ENCODE measurements around the gene SREK1.

SREK1 gene

GRCh38 chr5:66186108-66186507, 42.0 kb downstream of the SREK1 start:
- H3K4me1 ChIP-seq (ENCODE audit: control insufficient read depth, insufficient read depth, low read length, unreplicated experiment) = no peaks in the 10 kb centered on the region
- H2AFZ ChIP-seq (ENCODE audit: low read length, unreplicated experiment) = no peak overlapping the region
- H3K4me3 ChIP-seq (ENCODE audit: low read depth, low read length) = no peak overlapping the region
- no peaks in the 10 kb centered on the region for H3K27me3 ChIP-seq (ENCODE audit: insufficient read depth, low read length)
- no peak overlapping the region for H3K27ac ChIP-seq (ENCODE audit: low read depth, low read length)
- H3K36me3 ChIP-seq (ENCODE audit: insufficient read depth, low read length) = peaks cover 11% of the 10 kb centered on the region; the same call in 1 of the 2 replicates
- no peaks in the 10 kb centered on the region for H3K79me2 ChIP-seq (ENCODE audit: control insufficient read depth, insufficient read depth, low read length, unreplicated experiment)

- H3K27ac ChIP-seq (ENCODE audit: low read depth, low read length) = no peak overlapping the region
- H2AFZ ChIP-seq (ENCODE audit: low read length, unreplicated experiment) = no peak overlapping the region
- H3K27me3 ChIP-seq (ENCODE audit: insufficient read depth, low read length) = no peaks in the 10 kb centered on the region
- H3K4me3 ChIP-seq (ENCODE audit: low read depth, low read length) = no peak overlapping the region
- H3K36me3 ChIP-seq (ENCODE audit: insufficient read depth, low read length) = no peaks in the 10 kb centered on the region
- H3K4me1 ChIP-seq (ENCODE audit: control insufficient read depth, insufficient read depth, low read length, unreplicated experiment) = no peaks in the 10 kb centered on the region
- no peaks in the 10 kb centered on the region for H3K79me2 ChIP-seq (ENCODE audit: control insufficient read depth, insufficient read depth, low read length, unreplicated experiment)
These were observed 49.3 kb downstream of the SREK1 start for GRCh38 chr5:66193419-66193818.

- H2AFZ ChIP-seq (ENCODE audit: low read length, unreplicated experiment) = no peak overlapping the region
These were observed 53.8 kb downstream of the SREK1 start for GRCh38 chr5:66197764-66198405.

GRCh38 chr5:66198837-66199236, 54.7 kb downstream of the SREK1 start:
- H3K79me2 ChIP-seq (ENCODE audit: control insufficient read depth, insufficient read depth, low read length, unreplicated experiment) = no peaks in the 10 kb centered on the region
- H3K27me3 ChIP-seq (ENCODE audit: insufficient read depth, low read length) = no peaks in the 10 kb centered on the region
- H2AFZ ChIP-seq (ENCODE audit: low read length, unreplicated experiment) = no peak overlapping the region
- no peaks in the 10 kb centered on the region for H3K4me1 ChIP-seq (ENCODE audit: control insufficient read depth, insufficient read depth, low read length, unreplicated experiment)
- H3K4me3 ChIP-seq (ENCODE audit: low read depth, low read length) = no peak overlapping the region
- no peak overlapping the region for H3K27ac ChIP-seq (ENCODE audit: low read depth, low read length)
- no peaks in the 10 kb centered on the region for H3K36me3 ChIP-seq (ENCODE audit: insufficient read depth, low read length)

More at GRCh38 chr5:66197764-66198405, 53.8 kb downstream of the SREK1 start:
- H3K79me2 ChIP-seq (ENCODE audit: control insufficient read depth, insufficient read depth, low read length, unreplicated experiment) = no peaks in the 10 kb centered on the region
- H3K27ac ChIP-seq (ENCODE audit: low read depth, low read length) = no peak overlapping the region
- H3K27me3 ChIP-seq (ENCODE audit: insufficient read depth, low read length) = no peaks in the 10 kb centered on the region
- no peak overlapping the region for H3K4me3 ChIP-seq (ENCODE audit: low read depth, low read length)
- H3K36me3 ChIP-seq (ENCODE audit: insufficient read depth, low read length) = no peaks in the 10 kb centered on the region
- no peaks in the 10 kb centered on the region for H3K4me1 ChIP-seq (ENCODE audit: control insufficient read depth, insufficient read depth, low read length, unreplicated experiment)

- no peaks in the 10 kb centered on the region for H3K27me3 ChIP-seq (ENCODE audit: insufficient read depth, low read length)
- no peak overlapping the region for H2AFZ ChIP-seq (ENCODE audit: low read length, unreplicated experiment)
- no peaks in the 10 kb centered on the region for H3K4me1 ChIP-seq (ENCODE audit: control insufficient read depth, insufficient read depth, low read length, unreplicated experiment)
- H3K27ac ChIP-seq (ENCODE audit: low read depth, low read length) = no peak overlapping the region
- H3K79me2 ChIP-seq (ENCODE audit: control insufficient read depth, insufficient read depth, low read length, unreplicated experiment) = no peaks in the 10 kb centered on the region
- no peaks in the 10 kb centered on the region for H3K36me3 ChIP-seq (ENCODE audit: insufficient read depth, low read length)
- no peak overlapping the region for H3K4me3 ChIP-seq (ENCODE audit: low read depth, low read length)
These were observed 59.4 kb downstream of the SREK1 start for GRCh38 chr5:66203531-66203930.

- H3K79me2 ChIP-seq (ENCODE audit: control insufficient read depth, insufficient read depth, low read length, unreplicated experiment) = no peaks in the 10 kb centered on the region
- H3K27me3 ChIP-seq (ENCODE audit: insufficient read depth, low read length) = no peaks in the 10 kb centered on the region
- H3K4me3 ChIP-seq (ENCODE audit: low read depth, low read length) = no peak overlapping the region
- H3K4me1 ChIP-seq (ENCODE audit: control insufficient read depth, insufficient read depth, low read length, unreplicated experiment) = no peaks in the 10 kb centered on the region
- H3K27ac ChIP-seq (ENCODE audit: low read depth, low read length) = no peak overlapping the region
- H3K36me3 ChIP-seq (ENCODE audit: insufficient read depth, low read length) = no peaks in the 10 kb centered on the region
- no peak overlapping the region for H2AFZ ChIP-seq (ENCODE audit: low read length, unreplicated experiment)
These were observed 62.4 kb downstream of the SREK1 start for GRCh38 chr5:66206465-66206864.

- no peaks in the 10 kb centered on the region for H3K36me3 ChIP-seq (ENCODE audit: insufficient read depth, low read length)
- no peaks in the 10 kb centered on the region for H3K79me2 ChIP-seq (ENCODE audit: control insufficient read depth, insufficient read depth, low read length, unreplicated experiment)
- no peak overlapping the region for H2AFZ ChIP-seq (ENCODE audit: low read length, unreplicated experiment)
- no peaks in the 10 kb centered on the region for H3K4me1 ChIP-seq (ENCODE audit: control insufficient read depth, insufficient read depth, low read length, unreplicated experiment)
- H3K4me3 ChIP-seq (ENCODE audit: low read depth, low read length) = no peak overlapping the region
- no peak overlapping the region for H3K27ac ChIP-seq (ENCODE audit: low read depth, low read length)
- H3K27me3 ChIP-seq (ENCODE audit: insufficient read depth, low read length) = no peaks in the 10 kb centered on the region
These were observed 63.9 kb downstream of the SREK1 start for GRCh38 chr5:66207800-66208561.

- Histone ChIP-seq H3K79me2 (ENCODE audit: control insufficient read depth, insufficient read depth, low read length, unreplicated experiment) (no peaks in the 10 kb centered on the region), H3K27ac (ENCODE audit: low read depth, low read length) (no peak overlapping the region), H3K36me3 (ENCODE audit: insufficient read depth, low read length) (no peaks in the 10 kb centered on the region), H2AFZ (ENCODE audit: low read length, unreplicated experiment) (no peak overlapping the region), H3K4me1 (ENCODE audit: control insufficient read depth, insufficient read depth, low read length, unreplicated experiment) (no peaks in the 10 kb centered on the region), H3K27me3 (ENCODE audit: insufficient read depth, low read length) (no peaks in the 10 kb centered on the region), H3K4me3 (ENCODE audit: low read depth, low read length) (no peak overlapping the region)
These were observed 65.2 kb downstream of the SREK1 start for GRCh38 chr5:66209350-66209749.

- Histone ChIP-seq H3K4me3 (ENCODE audit: low read depth, low read length) (no peak overlapping the region), H3K27ac (ENCODE audit: low read depth, low read length) (no peak overlapping the region), H3K36me3 (ENCODE audit: insufficient read depth, low read length) (no peaks in the 10 kb centered on the region), H3K27me3 (ENCODE audit: insufficient read depth, low read length) (no peaks in the 10 kb centered on the region), H3K79me2 (ENCODE audit: control insufficient read depth, insufficient read depth, low read length, unreplicated experiment) (no peaks in the 10 kb centered on the region), H2AFZ (ENCODE audit: low read length, unreplicated experiment) (no peak overlapping the region), H3K4me1 (ENCODE audit: control insufficient read depth, insufficient read depth, low read length, unreplicated experiment) (no peaks in the 10 kb centered on the region)
These were observed 65.7 kb downstream of the SREK1 start for GRCh38 chr5:66209794-66210193.

- no peak overlapping the region for H3K27ac ChIP-seq (ENCODE audit: low read depth, low read length)
- H2AFZ ChIP-seq (ENCODE audit: low read length, unreplicated experiment) = no peak overlapping the region
- no peaks in the 10 kb centered on the region for H3K27me3 ChIP-seq (ENCODE audit: insufficient read depth, low read length)
- H3K4me1 ChIP-seq (ENCODE audit: control insufficient read depth, insufficient read depth, low read length, unreplicated experiment) = no peaks in the 10 kb centered on the region
- no peak overlapping the region for H3K4me3 ChIP-seq (ENCODE audit: low read depth, low read length)
- H3K36me3 ChIP-seq (ENCODE audit: insufficient read depth, low read length) = no peaks in the 10 kb centered on the region
- no peaks in the 10 kb centered on the region for H3K79me2 ChIP-seq (ENCODE audit: control insufficient read depth, insufficient read depth, low read length, unreplicated experiment)
These were observed 69.4 kb downstream of the SREK1 start for GRCh38 chr5:66213533-66213932.

GRCh38 chr5:66222455-66222854, 78.4 kb downstream of the SREK1 start:
- H3K36me3 ChIP-seq (ENCODE audit: insufficient read depth, low read length) = no peaks in the 10 kb centered on the region
- H3K27me3 ChIP-seq (ENCODE audit: insufficient read depth, low read length) = no peaks in the 10 kb centered on the region
- no peak overlapping the region for H2AFZ ChIP-seq (ENCODE audit: low read length, unreplicated experiment)
- H3K27ac ChIP-seq (ENCODE audit: low read depth, low read length) = no peak overlapping the region
- H3K4me3 ChIP-seq (ENCODE audit: low read depth, low read length) = no peak overlapping the region
- no peaks in the 10 kb centered on the region for H3K79me2 ChIP-seq (ENCODE audit: control insufficient read depth, insufficient read depth, low read length, unreplicated experiment)
- no peaks in the 10 kb centered on the region for H3K4me1 ChIP-seq (ENCODE audit: control insufficient read depth, insufficient read depth, low read length, unreplicated experiment)
